NCI-H1048 (cell line): ENCODE measurements around the gene GRIK1.

Experiments
- DNase-seq: peaks from one replicate; lab custom pipeline; 2025; lab: John Stamatoyannopoulos, UW

Gene GRIK1

DNA sequence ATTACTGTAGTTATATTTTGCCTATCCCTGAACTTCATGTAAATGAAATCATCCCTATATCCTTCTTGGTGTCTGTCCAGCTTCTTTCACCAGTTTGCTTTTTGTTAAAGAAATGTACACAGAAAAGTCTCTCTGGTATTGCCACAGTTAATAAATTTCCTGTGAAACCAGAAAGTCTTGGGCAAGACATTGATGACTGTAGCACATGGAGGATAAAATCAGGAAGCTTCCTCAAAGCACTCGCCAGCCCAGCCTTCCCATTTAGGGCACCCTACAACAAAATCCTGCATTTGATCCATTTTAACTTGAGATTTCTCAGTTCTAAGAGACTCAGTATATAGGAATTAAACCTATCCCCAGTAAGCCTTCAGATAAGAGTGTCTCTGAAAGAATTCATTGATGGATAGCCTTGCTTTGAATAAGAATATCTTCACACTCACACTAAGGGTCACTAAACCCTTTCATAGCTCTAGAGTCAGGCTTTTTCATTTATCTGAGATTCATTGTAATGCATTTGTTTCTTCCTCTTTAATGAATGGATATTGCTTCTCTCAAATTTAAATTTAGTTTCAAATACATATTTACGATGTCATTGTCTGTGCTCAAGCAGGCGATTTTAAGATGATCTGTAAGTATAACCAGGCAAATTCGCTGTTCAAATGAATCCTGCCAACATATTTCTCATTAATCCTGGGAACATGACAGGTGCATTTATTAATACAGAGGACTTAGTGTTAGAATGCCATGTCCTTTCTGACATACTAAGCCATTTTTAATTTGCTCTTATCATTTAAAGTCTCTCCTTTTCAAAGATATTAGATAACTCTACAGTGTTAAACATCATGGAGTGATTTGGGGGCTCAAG lies 153.1 kb downstream of the GRIK1 start:
- no peak for DNase-seq

DNA sequence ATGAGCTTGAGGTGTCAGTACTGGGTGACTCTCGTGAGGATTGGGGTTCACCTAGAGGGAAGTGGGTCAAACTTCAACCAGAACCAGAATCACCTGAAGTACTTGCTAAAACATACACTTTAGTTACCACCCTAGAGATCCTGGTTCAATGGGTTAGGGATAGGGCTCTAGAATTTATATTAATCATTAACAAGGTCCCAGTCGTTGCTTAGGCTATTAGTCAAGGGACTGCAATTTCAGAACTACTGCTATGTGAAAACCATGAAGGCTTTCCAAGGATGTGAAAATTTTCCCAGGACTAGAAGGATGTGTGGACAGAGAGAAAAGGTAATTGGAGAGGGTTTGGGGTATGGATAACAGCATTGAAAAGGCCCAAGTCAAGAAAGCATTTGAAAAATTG lies 162.6 kb downstream of the GRIK1 start:
- no peak for DNase-seq

DNA sequence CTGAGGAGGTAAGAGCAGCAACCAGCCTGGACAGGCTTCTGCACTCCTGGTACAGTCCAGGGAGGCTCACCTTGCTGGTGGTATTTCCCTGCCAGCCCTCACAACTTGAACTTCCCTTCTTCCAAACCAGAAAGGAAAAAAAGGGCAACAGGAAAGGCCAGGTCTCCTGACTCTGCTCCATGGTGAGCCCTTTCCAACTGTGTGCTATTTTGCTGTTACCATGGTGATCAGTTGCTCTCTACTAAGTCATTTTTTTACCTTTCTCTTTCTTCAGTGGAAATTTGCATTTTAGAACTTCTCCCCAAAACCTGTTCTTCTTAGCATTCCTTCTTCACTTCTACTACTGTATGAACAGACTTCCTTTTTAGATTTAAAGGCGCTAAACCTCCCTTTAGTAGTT lies 164.3 kb downstream of the GRIK1 start:
- DNase-seq: no peak

DNA sequence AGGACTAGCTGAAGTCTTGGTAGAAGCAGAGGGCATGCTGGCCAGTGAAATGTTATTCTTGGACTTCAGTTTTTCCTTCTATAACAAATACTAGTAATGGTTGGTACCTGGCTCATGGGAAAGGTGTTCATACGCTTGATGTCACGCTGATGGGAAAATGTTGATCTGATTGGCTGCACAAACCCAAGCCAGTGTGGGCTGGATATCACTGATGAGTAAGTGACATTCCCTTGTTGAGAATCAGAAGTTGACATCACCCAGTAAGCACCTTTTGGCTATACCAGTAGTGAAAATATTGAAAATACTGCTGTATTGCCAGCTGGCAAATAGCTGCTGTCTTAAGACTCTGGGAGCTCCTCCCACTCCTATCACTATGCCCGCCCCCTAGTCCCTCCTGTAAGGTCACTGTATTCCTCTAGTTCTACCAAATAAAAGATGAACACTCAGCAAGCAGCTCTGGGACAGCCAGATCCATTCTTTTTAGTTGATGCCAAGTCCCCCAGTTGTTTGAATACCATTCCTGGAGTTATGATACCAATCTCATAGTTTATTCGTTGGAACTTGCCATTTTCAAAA lies 168.2 kb downstream of the GRIK1 start:
- no peak for DNase-seq

DNA sequence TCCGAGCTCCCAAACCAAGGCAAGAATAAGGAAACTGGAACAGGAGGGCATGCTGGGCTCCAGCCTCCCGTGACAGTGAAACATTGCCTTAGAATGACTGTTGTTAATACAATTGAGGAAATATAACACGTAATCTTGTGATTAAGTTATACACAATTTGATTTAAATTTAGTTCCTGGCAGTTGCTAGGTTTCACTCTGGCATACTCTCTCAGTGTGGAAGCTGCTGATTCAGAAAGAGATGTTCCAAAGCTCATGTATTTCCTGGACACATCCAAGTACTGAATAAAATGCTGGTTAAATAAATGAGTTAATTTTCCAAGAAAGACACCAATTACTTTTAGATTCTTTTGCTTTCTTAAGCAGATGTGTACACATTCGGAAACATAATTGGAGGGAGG lies 176.1 kb downstream of the GRIK1 start:
- DNase-seq: no peak

DNA sequence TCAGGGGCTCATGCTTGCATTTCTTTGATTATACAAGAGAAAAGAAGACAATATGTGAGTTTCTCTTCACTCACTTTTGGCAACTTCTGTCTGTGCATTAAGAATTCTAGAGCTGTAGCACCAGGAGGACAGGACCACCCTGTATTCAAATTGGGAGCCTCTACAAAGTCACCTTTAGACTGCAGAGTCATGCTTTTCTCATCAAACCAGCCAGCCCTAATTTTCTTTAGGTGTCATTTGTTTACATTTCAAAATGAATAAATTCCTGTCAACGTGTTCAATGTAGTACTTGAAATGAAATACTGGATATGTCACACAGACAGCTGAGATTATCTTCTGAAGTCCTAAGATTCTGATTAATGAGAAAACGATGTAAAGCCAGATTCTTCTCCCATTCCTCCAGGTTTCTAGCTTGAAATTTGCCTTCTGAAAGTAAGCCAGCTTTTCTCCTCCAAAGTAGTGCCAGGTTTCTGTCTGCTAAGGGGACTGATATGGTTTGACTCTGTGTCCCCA lies 177.2 kb downstream of the GRIK1 start:
- DNase-seq: no peak

DNA sequence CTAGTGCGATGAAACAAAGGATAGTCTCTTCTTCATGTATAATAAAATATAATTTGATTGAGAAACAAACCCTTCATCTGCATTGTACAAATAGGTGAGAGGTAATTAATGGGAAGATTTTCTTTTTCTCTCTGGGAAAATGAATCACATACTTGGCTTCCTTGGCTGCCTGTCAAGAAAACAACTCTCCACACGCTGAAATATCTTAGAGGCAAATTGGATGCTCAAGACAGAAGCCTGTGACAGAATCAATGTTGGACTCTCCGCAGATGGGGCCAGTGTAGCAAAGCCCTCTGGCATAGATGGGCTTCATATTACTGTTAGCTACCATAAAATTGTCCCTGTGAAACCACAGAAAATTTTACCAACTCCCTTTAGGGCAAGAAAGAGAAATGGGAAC lies 186.6 kb downstream of the GRIK1 start:
- DNase-seq: no peak

DNA sequence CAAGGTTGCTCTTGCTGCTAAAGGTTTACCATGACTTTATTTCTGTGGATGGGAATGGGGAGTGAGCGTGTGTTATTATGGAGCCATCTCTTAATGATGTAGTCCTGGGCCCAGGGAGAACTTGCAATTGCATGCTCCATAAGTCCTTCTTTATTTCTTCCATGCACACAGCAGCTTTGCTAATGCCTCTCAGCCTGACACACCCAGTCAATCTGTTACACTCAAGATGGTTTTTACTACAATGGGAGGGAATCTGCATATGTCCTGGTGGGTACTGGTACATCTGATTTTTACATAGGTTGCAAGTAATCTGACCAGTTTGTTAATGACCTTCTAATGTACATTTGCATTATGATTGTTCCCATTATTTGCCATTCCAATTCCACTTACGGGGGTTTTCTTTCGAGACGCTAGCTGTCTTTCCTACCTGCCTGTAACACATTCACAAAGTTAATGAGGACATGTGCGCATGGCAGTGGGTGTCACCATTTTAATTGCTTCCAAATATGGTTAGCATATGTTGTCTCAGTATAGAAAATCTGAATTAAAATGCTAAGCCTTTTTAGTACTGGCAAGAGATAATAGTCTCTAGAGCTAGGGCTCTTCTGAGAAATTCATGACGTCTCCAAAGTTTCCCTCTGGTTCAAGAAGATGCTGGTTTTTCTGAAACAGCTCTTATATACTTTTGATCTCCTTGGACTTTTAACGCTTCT lies 188.2 kb downstream of the GRIK1 start:
- no peak for DNase-seq

DNA sequence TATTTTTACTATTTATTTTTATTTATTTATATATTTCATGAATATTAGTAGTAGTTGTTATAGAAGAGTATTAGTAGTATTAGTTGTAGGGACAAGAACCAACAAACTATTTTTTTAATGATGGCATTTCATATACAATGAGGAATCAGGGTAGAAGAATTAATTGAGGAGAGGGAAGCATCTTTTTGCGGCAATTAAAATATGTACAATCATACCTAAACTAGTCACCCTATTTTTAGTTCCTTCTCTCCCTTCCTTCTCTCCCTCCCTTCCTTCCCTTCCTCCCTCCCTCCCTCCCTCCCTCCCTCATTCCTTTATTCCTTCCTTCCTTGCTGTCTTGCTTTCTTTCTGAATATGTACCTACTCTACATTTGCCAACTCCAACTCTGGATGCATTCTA lies 189.8 kb downstream of the GRIK1 start:
- no peak for DNase-seq

DNA sequence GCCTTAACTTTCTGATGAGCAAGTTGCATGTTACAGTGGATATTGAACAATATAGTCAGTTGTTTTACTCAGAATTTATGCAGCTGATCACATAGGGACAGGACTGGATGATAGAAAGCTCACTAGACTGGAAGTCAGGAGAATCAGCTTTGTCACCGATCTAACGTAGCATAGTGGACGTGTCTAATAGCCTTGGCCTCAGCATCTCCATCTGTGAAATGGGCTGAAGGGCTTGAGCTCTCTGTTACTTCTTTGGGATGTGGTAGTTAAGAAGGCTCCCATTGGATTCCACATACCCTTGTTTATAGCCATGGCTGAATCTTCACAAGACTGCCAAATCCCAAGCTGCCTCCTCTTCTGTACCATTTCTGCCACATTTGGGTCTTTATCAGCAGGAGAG lies 190.6 kb downstream of the GRIK1 start:
- DNase-seq: no peak

DNA sequence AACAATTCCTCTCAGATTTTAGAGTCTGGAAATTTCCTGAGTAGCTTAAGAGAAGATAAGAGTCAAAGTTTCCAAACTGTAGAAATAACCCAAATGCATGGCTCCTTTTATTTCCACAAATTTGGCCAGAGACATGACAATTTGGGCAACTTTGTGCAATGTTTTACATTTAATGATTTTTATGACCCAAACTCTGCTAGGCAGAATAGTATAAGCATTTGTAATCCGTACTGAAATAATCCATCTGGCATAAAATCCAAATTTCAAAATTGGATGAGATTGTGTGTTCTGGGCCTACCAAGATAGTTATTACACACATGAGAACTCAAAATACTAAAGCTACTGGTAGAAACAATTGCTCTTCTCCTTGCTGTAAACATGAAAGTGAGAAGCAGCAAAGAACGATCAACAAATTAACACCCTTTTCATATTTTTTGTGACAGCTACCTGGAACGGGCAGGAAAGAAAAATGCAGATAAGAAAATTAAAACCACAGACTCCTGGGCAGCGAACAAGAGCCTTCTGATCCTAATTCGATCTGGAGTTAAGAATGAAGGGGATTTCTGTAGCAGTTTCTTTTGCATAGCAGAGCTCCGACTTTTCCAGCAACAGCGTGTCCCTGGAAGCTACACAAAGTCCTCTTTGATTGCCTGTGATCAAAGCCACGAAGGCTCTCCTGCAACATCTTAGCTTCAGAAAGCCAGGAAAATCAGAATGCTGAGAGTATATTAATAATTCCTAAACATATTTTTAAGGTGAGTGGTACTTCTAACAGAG lies 191.2 kb downstream of the GRIK1 start:
- no peak for DNase-seq

DNA sequence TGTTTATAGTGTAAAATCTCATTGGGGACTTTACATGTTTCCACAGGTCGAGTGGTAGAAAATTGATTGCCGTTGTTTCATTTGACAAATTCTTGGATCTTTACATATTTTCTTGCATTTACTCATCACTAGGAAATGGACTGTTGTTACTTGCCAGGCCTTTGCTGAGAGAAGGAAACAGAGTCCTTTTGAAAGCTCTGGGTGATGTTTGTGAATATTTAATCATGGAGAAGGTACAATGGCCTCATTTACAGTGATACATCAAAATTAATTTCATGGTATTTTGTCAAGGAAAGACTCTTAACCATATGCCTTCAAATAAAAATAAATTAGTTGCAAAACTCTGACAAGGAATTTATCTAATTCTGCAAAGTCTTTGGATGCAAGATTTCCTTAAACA lies 198.0 kb downstream of the GRIK1 start:
- no peak for DNase-seq

DNA sequence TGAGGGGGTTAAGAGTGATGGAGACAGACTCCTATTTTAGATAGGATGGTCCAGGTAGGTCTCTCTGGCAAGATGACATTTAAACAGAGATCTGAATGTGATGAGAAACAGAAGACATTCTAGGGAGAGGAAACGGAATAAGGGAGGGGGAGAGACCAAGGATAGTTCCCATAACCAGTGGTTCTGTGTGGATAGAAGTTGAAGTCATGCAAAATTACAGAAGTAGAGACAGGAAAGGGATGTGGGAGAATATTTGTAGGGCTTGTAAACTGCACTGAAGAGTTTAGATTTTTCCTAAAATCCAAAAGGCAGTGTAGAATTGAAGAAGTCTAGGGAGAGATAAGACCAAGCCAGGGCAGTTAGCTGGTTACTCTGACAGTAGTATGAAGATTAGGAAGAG lies 200.6 kb downstream of the GRIK1 start:
- DNase-seq: no peak

DNA sequence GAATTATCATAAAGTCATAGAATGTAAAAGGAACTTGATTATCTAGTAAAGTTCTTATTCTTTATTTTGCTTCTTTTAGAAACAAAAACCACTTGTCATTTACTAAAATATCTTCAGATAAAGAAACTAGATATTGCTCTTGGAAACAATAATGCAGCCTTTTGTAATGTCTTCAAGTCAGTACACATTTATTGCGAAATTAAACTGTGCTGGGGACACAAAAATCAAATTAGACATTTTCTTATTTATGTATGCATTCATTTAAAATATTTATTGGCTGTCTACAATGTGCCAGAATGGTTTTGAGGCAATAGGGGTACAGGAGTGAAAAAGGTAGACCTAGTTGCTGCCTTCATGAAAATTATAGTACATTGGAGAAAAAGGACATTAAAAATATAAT lies 201.1 kb downstream of the GRIK1 start:
- no peak for DNase-seq

DNA sequence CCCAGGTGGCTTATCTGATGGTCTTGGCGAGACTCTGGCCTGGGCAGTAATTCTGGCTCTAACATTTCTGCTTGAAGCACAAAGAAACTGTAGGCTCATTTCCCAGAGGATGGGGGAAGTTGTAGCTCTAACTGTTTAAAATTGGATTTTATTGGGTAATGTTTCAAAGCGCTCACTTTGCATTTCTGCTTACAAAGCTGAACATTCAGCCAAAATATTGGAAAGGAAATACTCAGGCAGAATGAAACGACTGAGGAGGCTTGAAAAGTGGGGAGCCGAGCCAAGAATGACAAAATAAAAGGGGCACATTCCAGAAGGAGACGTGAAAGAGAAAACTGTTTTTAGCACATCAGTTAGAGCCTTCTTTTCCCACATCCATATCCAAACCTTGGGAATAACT lies 202.6 kb downstream of the GRIK1 start:
- no peak for DNase-seq

DNA sequence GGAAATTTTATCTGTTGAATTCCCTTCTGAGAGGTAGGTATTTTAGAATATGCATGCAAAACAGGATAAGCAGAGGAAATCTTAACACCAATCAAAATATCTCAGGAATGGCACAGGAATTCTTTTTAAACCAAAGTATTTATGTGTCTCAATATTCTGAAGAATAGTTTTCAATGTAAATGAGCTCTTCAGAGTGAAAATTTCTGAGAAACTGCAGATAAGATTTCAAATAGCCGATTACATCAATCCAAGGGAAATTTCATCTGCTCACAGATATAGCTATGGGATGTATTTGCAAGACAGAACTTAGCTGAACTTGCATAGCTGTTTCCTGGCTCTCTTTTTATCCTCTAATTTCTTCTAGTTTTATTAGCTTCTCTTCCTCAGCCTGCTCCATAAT lies 209.5 kb downstream of the GRIK1 start:
- DNase-seq: no peak

DNA sequence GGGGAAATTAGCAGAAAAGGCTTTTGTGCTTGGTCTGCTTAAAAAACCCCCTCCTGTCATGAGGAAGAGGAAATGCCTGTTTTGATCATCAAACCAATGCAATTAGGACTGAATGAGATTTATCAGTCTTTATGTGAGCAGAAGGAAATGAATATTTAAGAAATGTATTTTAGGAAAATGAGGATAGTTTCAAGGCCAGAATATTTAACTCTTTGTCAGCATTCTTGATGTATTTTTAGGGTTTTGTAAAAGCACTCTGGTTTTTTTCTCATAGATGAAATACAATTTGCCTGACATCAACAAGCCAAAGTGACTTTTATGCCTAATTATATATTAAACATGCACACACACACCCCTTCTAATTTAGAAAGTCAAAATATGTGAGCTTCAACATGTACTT lies 213.8 kb downstream of the GRIK1 start:
- DNase-seq: no peak

DNA sequence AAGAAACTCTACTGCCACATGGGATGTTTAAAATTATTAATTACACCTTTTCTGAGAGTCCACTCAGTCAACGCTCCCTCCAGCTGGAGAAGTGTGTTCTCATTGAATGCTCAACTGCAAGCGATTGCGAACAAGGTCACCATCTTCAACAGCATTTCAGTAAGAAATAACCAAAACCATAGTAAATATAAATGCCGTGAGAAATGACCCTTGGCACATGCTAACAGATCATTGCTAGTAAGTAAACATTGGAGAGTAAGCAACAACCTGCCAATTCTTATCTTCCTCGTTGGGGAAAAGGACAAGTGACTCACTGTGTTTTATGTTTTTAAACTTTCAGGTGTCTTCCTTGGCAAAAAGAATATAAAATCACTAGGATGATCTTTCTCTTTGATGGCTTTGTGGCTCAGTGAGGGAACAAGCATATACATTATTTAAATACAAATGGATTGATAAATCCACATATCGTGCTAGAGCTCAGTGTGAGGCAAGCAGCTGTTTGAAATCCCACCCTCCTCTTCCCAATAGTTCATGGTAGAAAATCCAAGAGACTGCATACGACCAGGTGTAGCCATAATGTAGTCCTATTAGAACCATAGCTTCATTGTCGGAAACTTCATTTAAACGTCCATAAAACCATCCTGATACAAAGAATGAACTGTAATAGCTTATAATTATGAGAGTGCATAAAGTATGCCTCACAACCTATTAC lies 214.6 kb downstream of the GRIK1 start:
- DNase-seq: no peak

DNA sequence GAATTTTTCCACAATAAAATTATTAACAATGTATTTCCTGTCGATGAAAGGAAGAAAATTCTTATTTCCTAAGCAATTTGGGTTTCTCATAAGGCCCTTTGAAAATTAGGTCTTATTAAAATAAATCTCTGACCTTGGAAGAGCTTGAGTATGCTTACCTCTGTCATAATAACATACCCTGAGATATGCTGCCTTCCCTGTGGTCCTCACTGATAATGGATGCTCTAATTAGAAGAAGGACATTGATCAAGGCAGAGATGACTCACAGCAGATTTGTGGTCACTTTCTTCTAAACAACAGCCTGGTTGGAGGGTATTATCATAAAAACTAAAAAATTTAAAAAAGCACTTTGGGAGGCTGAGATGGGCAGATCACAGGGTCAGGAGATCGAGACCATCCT lies 217.8 kb downstream of the GRIK1 start:
- DNase-seq: no peak

DNA sequence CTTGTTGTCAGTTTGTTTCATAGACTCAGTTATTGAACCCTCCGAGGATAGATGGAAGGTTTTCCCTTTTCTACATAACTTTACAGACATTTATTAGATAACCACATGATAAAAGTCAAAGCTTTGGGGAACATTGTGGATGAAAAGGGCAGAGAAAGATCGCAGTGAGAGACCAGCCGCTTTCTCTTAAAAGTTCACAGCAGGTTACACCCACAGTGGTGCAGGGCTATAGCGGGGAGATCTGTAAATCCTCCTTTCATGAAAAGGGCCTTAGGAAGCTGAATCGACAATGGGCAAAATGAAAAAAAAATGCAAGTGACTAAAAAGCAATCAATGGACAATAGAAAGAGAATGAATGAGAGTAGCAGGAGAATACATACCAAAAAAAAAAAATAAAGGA lies 218.6 kb downstream of the GRIK1 start:
- no peak for DNase-seq

DNA sequence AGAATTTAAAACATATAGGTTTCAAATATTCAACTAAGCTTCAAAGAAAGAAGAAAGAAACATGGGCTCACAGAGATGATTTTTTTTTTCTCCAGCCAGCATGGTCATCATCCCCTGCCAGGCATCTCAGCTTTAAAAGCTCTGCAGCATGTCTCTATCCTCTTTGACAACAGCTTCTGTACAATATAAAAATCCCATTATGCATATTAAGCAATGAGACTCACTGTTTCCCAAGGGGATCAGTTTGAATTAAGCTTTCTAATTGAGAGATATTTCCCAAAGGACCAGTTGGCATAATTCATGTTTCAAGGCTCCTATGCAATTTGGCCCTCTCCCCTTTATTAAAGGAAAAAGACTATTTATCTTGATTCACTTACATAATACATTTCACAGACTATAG lies 220.3 kb downstream of the GRIK1 start:
- DNase-seq: no peak
